ENCODE results near the gene GINS2. TPM values are rescaled to one million over a fixed set of nuclear protein-coding genes. Genes with fewer than 3 reads are reported as not detected.

Gene GINS2
- total and polyA plus RNA-seq, 2 donors (not counting 3 experiments of a cell fraction or from before 2014, with no cell fraction given) = 10.4 to 24.1 TPM

DNA sequence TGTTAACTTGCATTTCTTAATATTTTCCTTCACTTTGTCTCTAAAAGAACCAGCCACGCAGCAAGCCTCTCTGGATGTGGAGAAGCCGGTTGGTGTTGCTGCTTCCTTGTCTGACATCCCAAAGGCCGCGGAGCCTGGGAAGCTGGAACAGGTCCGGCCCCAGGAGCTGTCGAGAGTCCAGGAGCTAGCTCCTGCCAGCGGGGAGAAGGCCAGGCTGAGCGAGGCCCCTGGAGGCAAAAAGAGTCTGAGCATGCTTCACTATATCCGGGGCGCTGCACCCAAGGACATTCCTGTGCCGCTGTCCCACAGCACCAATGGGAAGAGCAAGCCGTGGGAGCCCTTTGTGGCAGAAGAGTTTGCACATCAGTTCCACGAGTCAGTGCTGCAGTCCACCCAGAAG, 22.8 kb downstream of the GINS2 start:
- Histone ChIP-seq H3K9me1 (replicated peaks; ENCODE audit: control insufficient read depth, extremely low read depth, insufficient read depth, low read length) (no peaks in the 10 kb centered on the region), H3K4me1 (ENCODE audit: control insufficient read depth, extremely low read depth, insufficient read depth, low read length) (no peaks in the 10 kb centered on the region), H3K27ac (ENCODE audit: insufficient read depth, low read depth, low read length) (no peak overlapping the region), H3K36me3 (ENCODE audit: control insufficient read depth in 2 of 2, extremely low read depth in 1 of 2, insufficient read depth in 2 of 2, low read length in 2 of 2) (peaks cover 0 to 3% of the 10 kb centered on the region in 2 experiments), H3K79me2 (ENCODE audit: control insufficient read depth, insufficient read depth, low read length) (no peaks in the 10 kb centered on the region), H3K27me3 (ENCODE audit: control insufficient read depth in 2 of 2, insufficient read depth in 2 of 2, low read length in 2 of 2) (no peaks in the 10 kb centered on the region), H3K9me3 (replicated peaks; ENCODE audit: control insufficient read depth, insufficient read depth, low read length) (no peaks in the 10 kb centered on the region), H3K4me3 (replicated peaks in 1 of 3; ENCODE audit: insufficient read depth in 1 of 3, low read depth in 1 of 3, low read length in 3 of 3) (no peak overlapping the region), H4K20me1 (replicated peaks; ENCODE audit: control insufficient read depth, extremely low read depth, insufficient read depth, low read length) (no peaks in the 10 kb centered on the region), H2AFZ (ENCODE audit: low read depth, low read length) (no peak overlapping the region), H3K4me2 (ENCODE audit: insufficient read depth, low read length) (no peak overlapping the region), H3K9ac (replicated peaks; ENCODE audit: extremely low read depth, insufficient read depth, low read length) (no peak overlapping the region)
- no peak for TF ChIP-seq POLR2AphosphoS5 (IDR thresholded peaks at IDR 0.05; ENCODE audit: insufficient read depth, low read depth, low read length)
- FAIRE-seq (no peak), DNase-seq (ENCODE audit: low read depth, low spot score) (no peak)
- BruUV-seq (replicated peaks) = no TSS peak
- POLR2A ChIA-PET = no interaction called here
- intact Hi-C loops (cut with micrococcal nuclease) (no loop called here), dilution Hi-C loops (cut with MboI; ENCODE audit: extremely low pct_ligation_motif_present, low sequenced_read_pairs) (no loop called here)
- CTCF ChIA-PET = interaction anchor here (1.2 to 1.4 kb wide), 3 partner anchors 10 to 53 kb away, joined by 3 to 5 read pairs (median 3); no protein-coding TSS in a partner anchor

DNA sequence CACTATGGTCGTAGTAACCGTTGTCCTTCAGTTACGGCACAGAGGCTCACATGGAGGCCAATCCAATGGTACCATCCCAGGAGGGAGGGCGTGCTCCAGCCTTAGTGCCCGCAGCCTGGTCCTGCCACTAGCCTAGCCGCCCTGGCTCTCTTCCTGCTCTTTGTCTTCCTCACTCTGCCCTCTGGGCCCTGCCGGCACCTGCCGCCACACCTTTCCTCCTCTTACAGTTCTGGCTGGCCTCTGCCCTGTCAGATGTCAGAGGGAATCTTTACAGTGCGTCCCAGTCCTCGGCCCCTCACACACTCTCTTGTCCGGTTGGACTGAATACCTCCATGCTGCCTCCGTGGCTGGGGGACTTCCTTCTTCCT, 23.4 kb downstream of the GINS2 start:
- intact Hi-C loops (cut with micrococcal nuclease) (no loop called here), dilution Hi-C loops (cut with MboI; ENCODE audit: extremely low pct_ligation_motif_present, low sequenced_read_pairs) (no loop called here)
- FAIRE-seq (no peak), DNase-seq (ENCODE audit: low read depth, low spot score) (no peak)
- ChIA-PET CTCF (interaction anchor here (1.2 kb wide), 1 partner anchor 53 kb away, joined by 3 read pairs; no protein-coding TSS in a partner anchor), POLR2A (no interaction called here)
- Histone ChIP-seq H3K4me2 (ENCODE audit: insufficient read depth, low read length) (no peak overlapping the region), H3K9me1 (replicated peaks; ENCODE audit: control insufficient read depth, extremely low read depth, insufficient read depth, low read length) (no peaks in the 10 kb centered on the region), H3K4me3 (replicated peaks in 1 of 3; ENCODE audit: insufficient read depth in 1 of 3, low read depth in 1 of 3, low read length in 3 of 3) (no peak overlapping the region), H3K9me3 (replicated peaks; ENCODE audit: control insufficient read depth, insufficient read depth, low read length) (no peaks in the 10 kb centered on the region), H3K79me2 (ENCODE audit: control insufficient read depth, insufficient read depth, low read length) (no peaks in the 10 kb centered on the region), H2AFZ (ENCODE audit: low read depth, low read length) (no peak overlapping the region), H3K27me3 (ENCODE audit: control insufficient read depth in 2 of 2, insufficient read depth in 2 of 2, low read length in 2 of 2) (no peaks in the 10 kb centered on the region), H3K9ac (replicated peaks; ENCODE audit: extremely low read depth, insufficient read depth, low read length) (no peak overlapping the region), H3K4me1 (ENCODE audit: control insufficient read depth, extremely low read depth, insufficient read depth, low read length) (no peaks in the 10 kb centered on the region), H3K27ac (ENCODE audit: insufficient read depth, low read depth, low read length) (no peak overlapping the region), H3K36me3 (ENCODE audit: control insufficient read depth in 2 of 2, extremely low read depth in 1 of 2, insufficient read depth in 2 of 2, low read length in 2 of 2) (peaks cover 0 to 3% of the 10 kb centered on the region in 2 experiments), H4K20me1 (replicated peaks; ENCODE audit: control insufficient read depth, extremely low read depth, insufficient read depth, low read length) (no peaks in the 10 kb centered on the region)
- TF ChIP-seq POLR2AphosphoS5 (IDR thresholded peaks at IDR 0.05; ENCODE audit: insufficient read depth, low read depth, low read length) = no peak
- no TSS peak for BruUV-seq (replicated peaks)

Data from endothelial cell of umbilical vein (primary cell).